PFSK-1 (cell line): ENCODE results near the gene TNNC2.

Experiments
- FOXP2 ChIP-seq: optimal IDR thresholded peaks from 2 replicates; pipeline ENCODE3; 2011; ENCODE audit warnings: borderline replicate concordance, control low read depth, inconsistent platforms; ENCODE audit not compliant: insufficient read depth; ENCODE audit errors: extremely low read length, extremely low read depth
- POLR2AphosphoS5 ChIP-seq: IDR thresholded peaks from 2 replicates; pipeline ENCODE4 v1.6.1; 2012; ENCODE audit warnings: low read depth, mild to moderate bottlenecking, control low read depth, low read length, moderate library complexity
- REST ChIP-seq, 2 experiments: IDR thresholded peaks; 2 replicates each; pipeline versions ENCODE4 v1.6.1 to v1.8.0; 2011 to 2012; ENCODE audit warnings: low read depth in 2 of 2, low read length in 2 of 2, control low read depth in 1 of 2, inconsistent platforms in 1 of 2, mild to moderate bottlenecking in 1 of 2, moderate library complexity in 1 of 2; ENCODE audit not compliant: insufficient read depth in 1 of 2
- SIN3A ChIP-seq: IDR thresholded peaks from 2 replicates; pipeline ENCODE4 v1.6.1; 2012; ENCODE audit warnings: mild to moderate bottlenecking, low read length, moderate library complexity, borderline replicate concordance; ENCODE audit not compliant: insufficient read depth
- TAF1 ChIP-seq: IDR thresholded peaks from 2 replicates; pipeline ENCODE4 v1.6.1; 2012; ENCODE audit warnings: low read length, control low read depth, borderline replicate concordance; ENCODE audit not compliant: insufficient read depth

GRCh38 chr20:45819466-45819865 lies 7.6 kb downstream of the TNNC2 start:
- TF ChIP-seq POLR2AphosphoS5 (no peak), SIN3A (no peak), REST (IDR thresholded peaks at IDR 0.05; ENCODE audit: insufficient read depth in 1 of 2, low read depth in 2 of 2, low read length in 2 of 2) (no peak), TAF1 (no peak), FOXP2 (no peak)
